ENCODE results near the gene ADTRP.

ADTRP gene

GRCh38 chr6:11703725-11704124 lies 74.9 kb downstream of the ADTRP start:
- no peak for TF ChIP-seq CTCF (IDR thresholded peaks at IDR 0.05; ENCODE audit: low read depth, low read length)

GRCh38 chr6:11702500-11703130 lies 76.0 kb downstream of the ADTRP start:
- peak; percentile 60 to 74 for DNase-seq (ENCODE audit: low read depth in 2 of 2)
- no peak for TF ChIP-seq CTCF (IDR thresholded peaks at IDR 0.05; ENCODE audit: low read depth, low read length)
- H3K4me3 ChIP-seq (replicated peaks in 1 of 2; ENCODE audit: low read depth in 2 of 2, low read length in 2 of 2): no peak overlapping the region

More at GRCh38 chr6:11703725-11704124, 74.9 kb downstream of the ADTRP start:
- H3K4me3 ChIP-seq (replicated peaks in 1 of 2; ENCODE audit: low read depth in 2 of 2, low read length in 2 of 2): no peak overlapping the region
- DNase-seq (ENCODE audit: low read depth in 2 of 2): no peak

GRCh38 chr6:11702089-11702488 lies 76.5 kb downstream of the ADTRP start:
- TF ChIP-seq CTCF (IDR thresholded peaks at IDR 0.05; ENCODE audit: low read depth, low read length): no peak
- no peak overlapping the region for H3K4me3 ChIP-seq (replicated peaks in 1 of 2; ENCODE audit: low read depth in 2 of 2, low read length in 2 of 2)
- peak in 1 of 2 donors; percentile 11 for DNase-seq (ENCODE audit: low read depth in 2 of 2)

- H3K4me3 ChIP-seq (replicated peaks in 1 of 2; ENCODE audit: low read depth in 2 of 2, low read length in 2 of 2): no peak overlapping the region
- no peak for TF ChIP-seq CTCF (IDR thresholded peaks at IDR 0.05; ENCODE audit: low read depth, low read length)
- DNase-seq (ENCODE audit: low read depth in 2 of 2): no peak
Measured at GRCh38 chr6:11701573-11701972, 77.0 kb downstream of the ADTRP start.

- no peak overlapping the region for H3K4me3 ChIP-seq (replicated peaks in 1 of 2; ENCODE audit: low read depth in 2 of 2, low read length in 2 of 2)
- DNase-seq (ENCODE audit: low read depth in 2 of 2): peak; percentile 78 to 80
- peak; percentile 44 for TF ChIP-seq CTCF (IDR thresholded peaks at IDR 0.05; ENCODE audit: low read depth, low read length)
Measured at GRCh38 chr6:11700118-11700718, 78.4 kb downstream of the ADTRP start.

GRCh38 chr6:11699576-11699975 lies 79.0 kb downstream of the ADTRP start:
- no peak overlapping the region for H3K4me3 ChIP-seq (replicated peaks in 1 of 2; ENCODE audit: low read depth in 2 of 2, low read length in 2 of 2)
- TF ChIP-seq CTCF (IDR thresholded peaks at IDR 0.05; ENCODE audit: low read depth, low read length): no peak
- no peak for DNase-seq (ENCODE audit: low read depth in 2 of 2)

All from cardiac fibroblast (primary cell).